ENCODE results near the gene NUP62. TPM values are rescaled to one million over a fixed set of nuclear protein-coding genes. Genes with fewer than 3 reads are reported as not detected.

The NUP62 gene
- total and polyA plus RNA-seq, 2 of the 8 experiments (the other 6 are each of a cell fraction or from before 2014, with no cell fraction given) = 50.0 to 107 TPM

DNA sequence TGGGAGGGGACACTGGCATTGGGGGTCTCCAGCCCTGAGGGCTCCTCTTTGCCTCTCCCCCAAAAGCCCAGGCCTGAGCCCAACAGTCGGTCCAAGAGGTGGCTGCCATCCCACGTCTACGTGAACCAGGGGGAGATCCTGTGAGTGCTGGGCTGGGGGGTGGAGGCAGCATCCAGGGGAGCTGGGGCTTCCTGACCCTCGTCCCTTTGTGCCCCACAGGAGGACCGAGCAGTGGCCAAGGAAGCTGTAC, 71.5 kb downstream of the NUP62 start:
- ChIA-PET CTCF (ENCODE audit: partially characterized antibody) (interaction anchor here (1.7 kb wide), 2 partner anchors 9 to 31 kb away, joined by 3 to 4 read pairs; no protein-coding TSS in a partner anchor), POLR2A (ENCODE audit: partially characterized antibody) (interaction anchor here (0.7 to 12.4 kb wide), 15 partner anchors 8 to 218 kb away, joined by 3 to 247 read pairs (median 5); partner anchors contain the start of genes AKT1S1, FUZ, MED25 and PNKP)
- Histone ChIP-seq H3K23me2 (ENCODE audit: low read depth, low read length) (no peaks in the 10 kb centered on the region), H2BK15ac (ENCODE audit: low read length) (no peak overlapping the region), H3K4ac (replicated peaks; ENCODE audit: insufficient read length, low read depth, low read length) (no peak overlapping the region), H3K18ac (ENCODE audit: extremely low read depth, low read length) (no peak overlapping the region), H4K20me1 (replicated peaks in 1 of 2; ENCODE audit: control insufficient read depth in 1 of 2, insufficient read depth in 2 of 2, low read length in 2 of 2) (peaks cover 43 to 58% of the 10 kb centered on the region in 2 experiments), H4K8ac (ENCODE audit: extremely low read depth, insufficient read depth, low read length) (no peak overlapping the region), H2AK5ac (ENCODE audit: low read depth, low read length) (no peak overlapping the region), H4K5ac (ENCODE audit: insufficient read length, low read depth, low read length) (no peak overlapping the region), H2BK20ac (ENCODE audit: low read length) (no peak overlapping the region), H2BK5ac (ENCODE audit: low read depth, low read length) (no peak overlapping the region), H3K36me3 (ENCODE audit: control insufficient read depth in 2 of 4, insufficient read depth in 4 of 4, low read length in 3 of 4) (peaks cover 21 to 72% (median 48%) of the 10 kb centered on the region in 4 experiments), H3K14ac (ENCODE audit: insufficient read length) (no peak overlapping the region), H3K27ac (ENCODE audit: low read depth, low read length) (no peak overlapping the region), H3K4me3 (ENCODE audit: extremely low read depth in 1 of 4, insufficient read depth in 2 of 4, low read depth in 3 of 4, low read length in 4 of 4) (no peak overlapping the region), H3K27me3 (replicated peaks in 1 of 4; ENCODE audit: control insufficient read depth in 3 of 4, extremely low read depth in 1 of 4, insufficient read depth in 3 of 4, low read length in 3 of 4) (no peaks in the 10 kb centered on the region), H3K79me2 (ENCODE audit: control insufficient read depth in 1 of 2, insufficient read depth in 2 of 2, low read length in 2 of 2) (peaks cover 4 to 18% of the 10 kb centered on the region in 2 experiments), H3K9me3 (ENCODE audit: insufficient read depth in 2 of 2, low read depth in 1 of 2, low read length in 1 of 2) (no peaks in the 10 kb centered on the region), H3K56ac (replicated peaks; ENCODE audit: insufficient read length, low read depth, low read length) (no peak overlapping the region), H3K4me1 (replicated peaks in 1 of 4; ENCODE audit: control insufficient read depth in 3 of 4, insufficient read depth in 4 of 4, low read length in 3 of 4) (peaks cover 0 to 7% (median 2%) of the 10 kb centered on the region in 4 experiments; a peak in 5 of 7 replicates), H4K91ac (replicated peaks; ENCODE audit: insufficient read length, low read length) (no peak overlapping the region), H3K23ac (ENCODE audit: insufficient read length) (no peak overlapping the region), H3K79me1 (ENCODE audit: low read depth, low read length) (peaks cover 12% of the 10 kb centered on the region; the same call in 1 of the 2 replicates), H2BK12ac (ENCODE audit: low read depth, low read length) (no peak overlapping the region), H2BK120ac (replicated peaks; ENCODE audit: low read depth, low read length) (no peak overlapping the region), H3K9ac (replicated peaks in 1 of 4; ENCODE audit: extremely low read depth in 1 of 4, low read depth in 3 of 4, low read length in 3 of 4) (no peak overlapping the region), H3K4me2 (ENCODE audit: insufficient read depth in 1 of 2, low read depth in 2 of 2, low read length in 2 of 2) (no peak overlapping the region), H2AFZ (ENCODE audit: low read length) (no peak overlapping the region)
- FAIRE-seq (no peak), DNase-seq (ENCODE audit: low read depth in 1 of 2, low spot score in 2 of 2) (no peak)
- TF ChIP-seq SIN3A (conservative IDR thresholded peaks at IDR 0.05 in 1 of 2, IDR thresholded peaks at IDR 0.05 in 1 of 2; ENCODE audit: low read depth in 1 of 2, low read length in 2 of 2) (no peak), GABPA (IDR thresholded peaks at IDR 0.05; ENCODE audit: borderline replicate concordance, insufficient read depth, low read length) (no peak)
- WGBS, 2 experiments (ENCODE audit: extremely low coverage in 1 of 2, insufficient coverage in 1 of 2, insufficient read length in 1 of 2, insufficient replicate concordance in 2 of 2, low coverage in 1 of 2, low lambda C conversion rate in 2 of 2, missing lambda C conversion rate in 1 of 2) = 89% methylated on average over 5 of the region's 5 CpGs; no CpG with 5 or more reads in 1 of the 2 experiments

All from H1 (cell line).